CD4-positive, alpha-beta memory T cell (primary cell): Measurements from ENCODE around the gene UMAD1. TPM values are rescaled to one million over a fixed set of nuclear protein-coding genes. Genes with fewer than 3 reads are reported as not detected.

Experiments
- polyA plus RNA-seq, 2 donors: library from polyadenylated mRNA; unstranded; fragments of 300-500 nt; fragmentation: Illumina TruSeq; gene quantifications; one replicate each; pipeline ENCODE4 v1.2.3, GENCODE V29; 2021
- total RNA-seq, 2 experiments: library from RNA; stranded (reverse); gene quantifications; one replicate each; pipeline ENCODE4 v1.2.3, GENCODE V29; 2021

The UMAD1 gene
- total and polyA plus RNA-seq, 4 experiments from 2014 or later, result 23.5 to 36.7 (median 27.6) TPM

Other genes with a start within 250 kb of the UMAD1 start
- gene COL28A1, start 104.9 kb upstream of the UMAD1 start, total RNA-seq, result under 1 TPM; 0.15 to 0.19 TPM
- not detected for gene COL28A1, start 104.9 kb upstream of the UMAD1 start, polyA plus RNA-seq
- 10 to 100 TPM; 22.9 to 25.1 TPM for gene MIOS, start 73.9 kb upstream of the UMAD1 start, total RNA-seq
- 10 to 100 TPM; 15.5 to 16.4 TPM for gene MIOS, start 73.9 kb upstream of the UMAD1 start, polyA plus RNA-seq
- gene RPA3, start 77.9 kb downstream of the UMAD1 start, total RNA-seq, result 10 to 100 TPM; 31.2 to 35.5 TPM
- gene RPA3, start 77.9 kb downstream of the UMAD1 start, polyA plus RNA-seq, result 10 to 100 TPM; 91.7 to 96.6 TPM